ENCODE data around the gene MAG. TPM values are rescaled to one million over a fixed set of nuclear protein-coding genes. Genes with fewer than 3 reads are reported as not detected.

Gene MAG
- total RNA-seq, 2 experiments from 2014 or later: not detected

- Histone ChIP-seq H3K4me1 (ENCODE audit: insufficient read depth, low read length) (peaks cover 11% of the 10 kb centered on the region), H3K27ac (ENCODE audit: low read depth in 1 of 2, low read length in 2 of 2) (no peak overlapping the region), H3K36me3 (ENCODE audit: insufficient read depth, low read length) (no peaks in the 10 kb centered on the region), H3K27me3 (ENCODE audit: control insufficient read depth in 1 of 2, insufficient read depth in 2 of 2, low read length in 2 of 2) (no peaks in the 10 kb centered on the region), H3K9me3 (ENCODE audit: control insufficient read depth in 1 of 2, insufficient read depth in 1 of 2, low read length in 2 of 2) (no peaks in the 10 kb centered on the region), H3K4me3 (ENCODE audit: low read length) (no peak overlapping the region)
- ATAC-seq (ENCODE audit: poor library complexity): no peak
- no peak for TF ChIP-seq CTCF (IDR thresholded peaks at IDR 0.05)
- DNase-seq: no peak
- H3K4me3 Mint-ChIP-seq: no peak overlapping the region
- CTCF ChIA-PET: no interaction called here
- H3K36me3 Mint-ChIP-seq (ENCODE audit: low read depth): no peaks in the 10 kb centered on the region
- peaks cover 8% of the 10 kb centered on the region for H3K4me1 Mint-ChIP-seq (ENCODE audit: low read depth)
- peaks cover 8% of the 10 kb centered on the region for H3K27me3 Mint-ChIP-seq
- intact Hi-C loops (cut with DNase I, micrococcal nuclease): no loop called here
- H3K9me3 Mint-ChIP-seq: no peaks in the 10 kb centered on the region
- H3K27ac Mint-ChIP-seq: no peak overlapping the region
- POLR2A ChIA-PET: no interaction called here
These were observed 42.3 kb downstream of the MAG start for GRCh38 chr19:35334144-35334753.

- TF ChIP-seq CTCF (IDR thresholded peaks at IDR 0.05): no peak
- no peak overlapping the region for H3K4me3 Mint-ChIP-seq
- intact Hi-C loops (cut with DNase I, micrococcal nuclease): no loop called here
- CTCF ChIA-PET: interaction anchor here (0.5 kb wide), 1 partner anchor 49 kb away, joined by 4 read pairs; no protein-coding TSS in a partner anchor
- H3K27me3 Mint-ChIP-seq: peaks cover 4% of the 10 kb centered on the region
- H3K4me3 ChIP-seq (ENCODE audit: low read length): no peak overlapping the region
- H3K36me3 Mint-ChIP-seq (ENCODE audit: low read depth): no peaks in the 10 kb centered on the region
- ATAC-seq (ENCODE audit: poor library complexity) (no peak), DNase-seq (no peak)
- no peaks in the 10 kb centered on the region for H3K9me3 ChIP-seq (ENCODE audit: control insufficient read depth in 1 of 2, insufficient read depth in 1 of 2, low read length in 2 of 2)
- no peaks in the 10 kb centered on the region for H3K9me3 Mint-ChIP-seq
- peaks cover 11% of the 10 kb centered on the region for H3K4me1 ChIP-seq (ENCODE audit: insufficient read depth, low read length)
- H3K27ac ChIP-seq (ENCODE audit: low read depth in 1 of 2, low read length in 2 of 2): no peak overlapping the region
- no peaks in the 10 kb centered on the region for H3K27me3 ChIP-seq (ENCODE audit: control insufficient read depth in 1 of 2, insufficient read depth in 2 of 2, low read length in 2 of 2)
- no peaks in the 10 kb centered on the region for H3K36me3 ChIP-seq (ENCODE audit: insufficient read depth, low read length)
- H3K4me1 Mint-ChIP-seq (ENCODE audit: low read depth): peaks cover 8% of the 10 kb centered on the region
- POLR2A ChIA-PET: no interaction called here
- H3K27ac Mint-ChIP-seq: no peak overlapping the region
These were observed 44.4 kb downstream of the MAG start for GRCh38 chr19:35336166-35336955.

- no peaks in the 10 kb centered on the region for H3K36me3 Mint-ChIP-seq (ENCODE audit: low read depth)
- Histone ChIP-seq H3K4me3 (ENCODE audit: low read length) (no peak overlapping the region), H3K27ac (ENCODE audit: low read depth in 1 of 2, low read length in 2 of 2) (no peak overlapping the region), H3K27me3 (ENCODE audit: control insufficient read depth in 1 of 2, insufficient read depth in 2 of 2, low read length in 2 of 2) (no peaks in the 10 kb centered on the region), H3K36me3 (ENCODE audit: insufficient read depth, low read length) (no peaks in the 10 kb centered on the region), H3K9me3 (ENCODE audit: control insufficient read depth in 1 of 2, insufficient read depth in 1 of 2, low read length in 2 of 2) (no peaks in the 10 kb centered on the region), H3K4me1 (ENCODE audit: insufficient read depth, low read length) (peaks cover 11% of the 10 kb centered on the region)
- DNase-seq: no peak
- no peak for ATAC-seq (ENCODE audit: poor library complexity)
- H3K27me3 Mint-ChIP-seq: peaks cover 4% of the 10 kb centered on the region
- CTCF ChIA-PET: no interaction called here
- intact Hi-C loops (cut with DNase I, micrococcal nuclease): no loop called here
- H3K27ac Mint-ChIP-seq: no peak overlapping the region
- H3K4me1 Mint-ChIP-seq (ENCODE audit: low read depth): peaks cover 8% of the 10 kb centered on the region
- no peak overlapping the region for H3K4me3 Mint-ChIP-seq
- no peak for TF ChIP-seq CTCF (IDR thresholded peaks at IDR 0.05)
- POLR2A ChIA-PET: no interaction called here
- no peaks in the 10 kb centered on the region for H3K9me3 Mint-ChIP-seq
These were observed 45.4 kb downstream of the MAG start for GRCh38 chr19:35337097-35337983.

Measured in CD4-positive, alpha-beta T cell (primary cell).